ENCODE data around the gene ADAMTS16.

Gene ADAMTS16

GRCh38 chr5:5154733-5155132, 14.6 kb downstream of the ADAMTS16 start:
- Mint-ChIP-seq H3K4me3 (no peak overlapping the region), H3K27ac (no peak overlapping the region), H3K9me3 (no peaks in the 10 kb centered on the region), H3K36me3 (ENCODE audit: low read depth) (no peaks in the 10 kb centered on the region), H3K27me3 (ENCODE audit: low read depth) (no peaks in the 10 kb centered on the region), H3K4me1 (ENCODE audit: low read depth) (no peaks in the 10 kb centered on the region)
- DNase-seq (ENCODE audit: low spot score): no peak

- Mint-ChIP-seq H3K4me1 (ENCODE audit: low read depth) (no peaks in the 10 kb centered on the region), H3K36me3 (ENCODE audit: low read depth) (no peaks in the 10 kb centered on the region), H3K4me3 (no peak overlapping the region), H3K27ac (no peak overlapping the region), H3K9me3 (no peaks in the 10 kb centered on the region), H3K27me3 (ENCODE audit: low read depth) (no peaks in the 10 kb centered on the region)
- no peak for DNase-seq (ENCODE audit: low spot score)
Measured at GRCh38 chr5:5155617-5156016, 15.5 kb downstream of the ADAMTS16 start.

- H3K9me3 Mint-ChIP-seq: no peaks in the 10 kb centered on the region
- no peaks in the 10 kb centered on the region for H3K36me3 Mint-ChIP-seq (ENCODE audit: low read depth)
- no peak overlapping the region for H3K27ac Mint-ChIP-seq
- H3K4me3 Mint-ChIP-seq: no peak overlapping the region
- H3K27me3 Mint-ChIP-seq (ENCODE audit: low read depth): no peaks in the 10 kb centered on the region
- DNase-seq (ENCODE audit: low spot score): no peak
- H3K4me1 Mint-ChIP-seq (ENCODE audit: low read depth): no peaks in the 10 kb centered on the region
Measured at GRCh38 chr5:5156471-5157082, 16.4 kb downstream of the ADAMTS16 start.

GRCh38 chr5:5158472-5158895, 18.4 kb downstream of the ADAMTS16 start:
- no peak for DNase-seq (ENCODE audit: low spot score)
- Mint-ChIP-seq H3K4me3 (no peak overlapping the region), H3K9me3 (no peaks in the 10 kb centered on the region), H3K4me1 (ENCODE audit: low read depth) (no peaks in the 10 kb centered on the region), H3K36me3 (ENCODE audit: low read depth) (no peaks in the 10 kb centered on the region), H3K27ac (no peak overlapping the region), H3K27me3 (ENCODE audit: low read depth) (no peaks in the 10 kb centered on the region)

- Mint-ChIP-seq H3K27ac (no peak overlapping the region), H3K4me1 (ENCODE audit: low read depth) (no peaks in the 10 kb centered on the region), H3K4me3 (no peak overlapping the region)
Measured at GRCh38 chr5:5159282-5160103, 19.4 kb downstream of the ADAMTS16 start.

GRCh38 chr5:5164163-5164562, 24.0 kb downstream of the ADAMTS16 start:
- no peak for DNase-seq (ENCODE audit: low spot score)
- Mint-ChIP-seq H3K4me3 (no peak overlapping the region), H3K36me3 (ENCODE audit: low read depth) (no peaks in the 10 kb centered on the region), H3K9me3 (no peaks in the 10 kb centered on the region), H3K27ac (no peak overlapping the region), H3K4me1 (ENCODE audit: low read depth) (no peaks in the 10 kb centered on the region), H3K27me3 (ENCODE audit: low read depth) (no peaks in the 10 kb centered on the region)

More at GRCh38 chr5:5159282-5160103, 19.4 kb downstream of the ADAMTS16 start:
- DNase-seq (ENCODE audit: low spot score): no peak
- H3K27me3 Mint-ChIP-seq (ENCODE audit: low read depth): no peaks in the 10 kb centered on the region
- H3K36me3 Mint-ChIP-seq (ENCODE audit: low read depth): no peaks in the 10 kb centered on the region
- H3K9me3 Mint-ChIP-seq: no peaks in the 10 kb centered on the region

- Mint-ChIP-seq H3K4me3 (no peak overlapping the region), H3K9me3 (no peaks in the 10 kb centered on the region), H3K27ac (no peak overlapping the region), H3K27me3 (ENCODE audit: low read depth) (no peaks in the 10 kb centered on the region), H3K4me1 (ENCODE audit: low read depth) (no peaks in the 10 kb centered on the region), H3K36me3 (ENCODE audit: low read depth) (no peaks in the 10 kb centered on the region)
- no peak for DNase-seq (ENCODE audit: low spot score)
Measured at GRCh38 chr5:5165541-5166002, 25.4 kb downstream of the ADAMTS16 start.

GRCh38 chr5:5169466-5169865, 29.3 kb downstream of the ADAMTS16 start:
- H3K27me3 Mint-ChIP-seq (ENCODE audit: low read depth): no peaks in the 10 kb centered on the region
- no peaks in the 10 kb centered on the region for H3K9me3 Mint-ChIP-seq
- H3K4me3 Mint-ChIP-seq: no peak overlapping the region
- no peak overlapping the region for H3K27ac Mint-ChIP-seq
- no peak for DNase-seq (ENCODE audit: low spot score)
- H3K4me1 Mint-ChIP-seq (ENCODE audit: low read depth): no peaks in the 10 kb centered on the region
- H3K36me3 Mint-ChIP-seq (ENCODE audit: low read depth): no peaks in the 10 kb centered on the region

GRCh38 chr5:5178136-5178535, 38.0 kb downstream of the ADAMTS16 start:
- Mint-ChIP-seq H3K36me3 (ENCODE audit: low read depth) (no peaks in the 10 kb centered on the region), H3K27ac (no peak overlapping the region), H3K9me3 (no peaks in the 10 kb centered on the region), H3K4me1 (ENCODE audit: low read depth) (no peaks in the 10 kb centered on the region), H3K27me3 (ENCODE audit: low read depth) (peaks cover 3% of the 10 kb centered on the region), H3K4me3 (no peak overlapping the region)
- DNase-seq (ENCODE audit: low spot score): no peak

- Mint-ChIP-seq H3K4me3 (no peak overlapping the region), H3K4me1 (ENCODE audit: low read depth) (no peaks in the 10 kb centered on the region), H3K9me3 (no peaks in the 10 kb centered on the region), H3K27me3 (ENCODE audit: low read depth) (peaks cover 3% of the 10 kb centered on the region), H3K27ac (no peak overlapping the region), H3K36me3 (ENCODE audit: low read depth) (no peaks in the 10 kb centered on the region)
- no peak for DNase-seq (ENCODE audit: low spot score)
Measured at GRCh38 chr5:5178580-5178979, 38.5 kb downstream of the ADAMTS16 start.

GRCh38 chr5:5179079-5179478, 38.9 kb downstream of the ADAMTS16 start:
- Mint-ChIP-seq H3K4me1 (ENCODE audit: low read depth) (no peaks in the 10 kb centered on the region), H3K27me3 (ENCODE audit: low read depth) (peaks cover 3% of the 10 kb centered on the region), H3K36me3 (ENCODE audit: low read depth) (no peaks in the 10 kb centered on the region), H3K9me3 (no peaks in the 10 kb centered on the region), H3K27ac (no peak overlapping the region), H3K4me3 (no peak overlapping the region)
- no peak for DNase-seq (ENCODE audit: low spot score)

GRCh38 chr5:5179597-5179996, 39.5 kb downstream of the ADAMTS16 start:
- H3K9me3 Mint-ChIP-seq: no peaks in the 10 kb centered on the region
- no peaks in the 10 kb centered on the region for H3K4me1 Mint-ChIP-seq (ENCODE audit: low read depth)
- DNase-seq (ENCODE audit: low spot score): no peak
- no peak overlapping the region for H3K4me3 Mint-ChIP-seq
- H3K36me3 Mint-ChIP-seq (ENCODE audit: low read depth): no peaks in the 10 kb centered on the region
- peaks cover 3% of the 10 kb centered on the region for H3K27me3 Mint-ChIP-seq (ENCODE audit: low read depth)
- H3K27ac Mint-ChIP-seq: no peak overlapping the region

- Mint-ChIP-seq H3K36me3 (ENCODE audit: low read depth) (no peaks in the 10 kb centered on the region), H3K27ac (no peak overlapping the region), H3K4me1 (ENCODE audit: low read depth) (no peaks in the 10 kb centered on the region), H3K4me3 (no peak overlapping the region), H3K9me3 (no peaks in the 10 kb centered on the region), H3K27me3 (ENCODE audit: low read depth) (peaks cover 3% of the 10 kb centered on the region)
- DNase-seq (ENCODE audit: low spot score): no peak
Measured at GRCh38 chr5:5181650-5182324, 41.7 kb downstream of the ADAMTS16 start.

- H3K4me1 Mint-ChIP-seq (ENCODE audit: low read depth): no peaks in the 10 kb centered on the region
- H3K4me3 Mint-ChIP-seq: no peak overlapping the region
- DNase-seq (ENCODE audit: low spot score): no peak
- no peak overlapping the region for H3K27ac Mint-ChIP-seq
- H3K36me3 Mint-ChIP-seq (ENCODE audit: low read depth): no peaks in the 10 kb centered on the region
- H3K9me3 Mint-ChIP-seq: no peaks in the 10 kb centered on the region
- peaks cover 3% of the 10 kb centered on the region for H3K27me3 Mint-ChIP-seq (ENCODE audit: low read depth)
Measured at GRCh38 chr5:5182508-5183188, 42.5 kb downstream of the ADAMTS16 start.

Measured in T-helper 2 cell treated with Interferon-gamma antibody and Interleukin-4, amounts not matched to agents 5 μg/mL and 100 μg/mL, for 36 hours (primary cell).